Upper lobe of right lung (tissue), 1 donor: ENCODE data around the gene LRRC41. TPM values are rescaled to one million over a fixed set of nuclear protein-coding genes. Genes with fewer than 3 reads are reported as not detected.
"Not testable (repeated sequence)": the region's sequence is repeated elsewhere in the genome, so short reads cannot be mapped to it uniquely, and the experiment has no call there.

Experiments
- ATAC-seq: fragments of 200-7000 bp; cut with Tn5 transposase; one replicate; pipeline ENCODE4 v1.9.1; 2020; ENCODE audit warnings: mild to moderate bottlenecking, moderate library complexity
- DNase-seq: peaks from one replicate; pipeline ENCODE4 v3.0.0-alpha.2; 2020
- H3K27ac ChIP-seq: fragments of 200-600 bp; one replicate; pipeline ENCODE4 v1.8.0; 2022
- H3K27me3 ChIP-seq: fragments of 200-600 bp; one replicate; pipeline ENCODE4 v1.8.0; 2022; ENCODE audit warnings: mild to moderate bottlenecking
- H3K36me3 ChIP-seq: fragments of 200-600 bp; one replicate; pipeline ENCODE4 v1.8.0; 2022
- H3K4me1 ChIP-seq: fragments of 200-600 bp; one replicate; pipeline ENCODE4 v1.8.0; 2022
- H3K4me3 ChIP-seq: fragments of 200-600 bp; one replicate; pipeline ENCODE4 v1.8.0; 2022; ENCODE audit warnings: mild to moderate bottlenecking
- H3K9me3 ChIP-seq: fragments of 200-600 bp; one replicate; pipeline ENCODE4 v1.8.0; 2022
- intact Hi-C: fragments of 100-400 bp; cut with DNase I; formaldehyde crosslinking; loops from one replicate; pipeline ENCODE4 v1.11.0; 2022
- total RNA-seq: library from RNA; stranded (reverse); fragmentation: NEBNext Ultra II Directional; extraction: Animal tissue kit (Norgen Biotek cat#: 25700); gene quantifications from one replicate; pipeline ENCODE4 v1.2.1, GENCODE V29; 2021
- TF ChIP-seq, protein P1 (sequence below): fragments of 200-600 bp; IDR thresholded peaks from one replicate; pipeline ENCODE4 v1.8.0; 2022; ENCODE audit warnings: antibody characterized with exemption
- donor health status: DM: no; HTN: yes; CAD: no; lungs with severe emphysema.

LRRC41 gene
- total RNA-seq, 1 donor from 2014 or later, result 53.6 TPM

DNA sequence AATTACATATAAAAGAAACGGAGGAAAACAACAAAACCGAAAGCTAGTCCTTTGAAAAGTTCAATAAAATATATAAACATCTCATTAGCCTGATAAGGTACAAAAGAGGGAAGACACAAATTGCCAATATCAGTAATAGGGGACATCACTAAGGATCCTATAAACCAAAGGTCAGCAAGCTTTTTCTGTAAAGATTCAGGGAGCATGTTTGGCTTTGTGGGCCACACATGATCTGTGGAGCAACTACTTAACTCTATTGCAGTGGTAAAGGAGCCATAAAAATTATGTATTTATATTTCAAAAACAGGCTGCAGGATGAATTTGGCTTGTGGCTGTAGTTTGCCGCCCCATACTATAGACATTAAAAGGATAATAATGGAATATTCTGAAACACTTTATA is 31.7 kb upstream of the LRRC41 start:
- peaks cover 5% of the 10 kb centered on the region for H3K4me1 ChIP-seq
- ATAC-seq (no peak), DNase-seq (no peak)
- H3K27ac ChIP-seq, result no peak overlapping the region
- intact Hi-C loops, result no loop called here
- H3K9me3 ChIP-seq, result no peaks in the 10 kb centered on the region
- TF ChIP-seq, protein P1, sequence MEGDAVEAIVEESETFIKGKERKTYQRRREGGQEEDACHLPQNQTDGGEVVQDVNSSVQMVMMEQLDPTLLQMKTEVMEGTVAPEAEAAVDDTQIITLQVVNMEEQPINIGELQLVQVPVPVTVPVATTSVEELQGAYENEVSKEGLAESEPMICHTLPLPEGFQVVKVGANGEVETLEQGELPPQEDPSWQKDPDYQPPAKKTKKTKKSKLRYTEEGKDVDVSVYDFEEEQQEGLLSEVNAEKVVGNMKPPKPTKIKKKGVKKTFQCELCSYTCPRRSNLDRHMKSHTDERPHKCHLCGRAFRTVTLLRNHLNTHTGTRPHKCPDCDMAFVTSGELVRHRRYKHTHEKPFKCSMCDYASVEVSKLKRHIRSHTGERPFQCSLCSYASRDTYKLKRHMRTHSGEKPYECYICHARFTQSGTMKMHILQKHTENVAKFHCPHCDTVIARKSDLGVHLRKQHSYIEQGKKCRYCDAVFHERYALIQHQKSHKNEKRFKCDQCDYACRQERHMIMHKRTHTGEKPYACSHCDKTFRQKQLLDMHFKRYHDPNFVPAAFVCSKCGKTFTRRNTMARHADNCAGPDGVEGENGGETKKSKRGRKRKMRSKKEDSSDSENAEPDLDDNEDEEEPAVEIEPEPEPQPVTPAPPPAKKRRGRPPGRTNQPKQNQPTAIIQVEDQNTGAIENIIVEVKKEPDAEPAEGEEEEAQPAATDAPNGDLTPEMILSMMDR, result no peak
- no peak overlapping the region for H3K4me3 ChIP-seq
- no peaks in the 10 kb centered on the region for H3K27me3 ChIP-seq
- H3K36me3 ChIP-seq, result no peaks in the 10 kb centered on the region

DNA sequence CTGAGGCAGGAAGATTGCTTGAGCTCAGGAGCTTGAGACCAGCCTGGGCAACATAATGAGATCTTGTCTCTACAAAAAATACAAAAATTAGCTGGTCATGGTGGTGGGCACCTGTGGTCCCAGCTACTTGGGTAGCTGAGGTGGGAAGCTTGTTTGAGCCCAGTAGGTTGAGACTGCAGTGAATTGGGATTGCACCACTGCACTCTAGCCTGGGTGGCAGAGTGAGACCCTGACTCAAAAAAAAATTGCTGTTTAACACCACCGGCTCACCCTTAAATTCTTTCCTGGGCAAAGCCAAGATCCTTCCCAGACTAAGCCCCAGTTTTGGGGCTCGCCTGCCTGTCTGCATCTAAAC is 30.6 kb upstream of the LRRC41 start:
- DNase-seq, result no peak
- Histone ChIP-seq H3K9me3 (no peaks in the 10 kb centered on the region), H3K4me3 (no peak overlapping the region), H3K36me3 (no peaks in the 10 kb centered on the region), H3K4me1 (no peaks in the 10 kb centered on the region), H3K27me3 (no peaks in the 10 kb centered on the region), H3K27ac (no peak overlapping the region)
- TF ChIP-seq, protein P1, result no peak
- no peak for ATAC-seq
- intact Hi-C loops, result no loop called here

GRCh38 chr1:46333300-46334029 is 30.0 kb upstream of the LRRC41 start:
- Histone ChIP-seq H3K4me1 (no peaks in the 10 kb centered on the region), H3K4me3 (no peak overlapping the region), H3K27ac (no peak overlapping the region), H3K27me3 (no peaks in the 10 kb centered on the region), H3K36me3 (no peaks in the 10 kb centered on the region), H3K9me3 (no peaks in the 10 kb centered on the region)
- DNase-seq (peak; percentile 19), ATAC-seq (peak; percentile 85)
- TF ChIP-seq, protein P1, result peak; percentile 21
- intact Hi-C loops, result no loop called here

DNA sequence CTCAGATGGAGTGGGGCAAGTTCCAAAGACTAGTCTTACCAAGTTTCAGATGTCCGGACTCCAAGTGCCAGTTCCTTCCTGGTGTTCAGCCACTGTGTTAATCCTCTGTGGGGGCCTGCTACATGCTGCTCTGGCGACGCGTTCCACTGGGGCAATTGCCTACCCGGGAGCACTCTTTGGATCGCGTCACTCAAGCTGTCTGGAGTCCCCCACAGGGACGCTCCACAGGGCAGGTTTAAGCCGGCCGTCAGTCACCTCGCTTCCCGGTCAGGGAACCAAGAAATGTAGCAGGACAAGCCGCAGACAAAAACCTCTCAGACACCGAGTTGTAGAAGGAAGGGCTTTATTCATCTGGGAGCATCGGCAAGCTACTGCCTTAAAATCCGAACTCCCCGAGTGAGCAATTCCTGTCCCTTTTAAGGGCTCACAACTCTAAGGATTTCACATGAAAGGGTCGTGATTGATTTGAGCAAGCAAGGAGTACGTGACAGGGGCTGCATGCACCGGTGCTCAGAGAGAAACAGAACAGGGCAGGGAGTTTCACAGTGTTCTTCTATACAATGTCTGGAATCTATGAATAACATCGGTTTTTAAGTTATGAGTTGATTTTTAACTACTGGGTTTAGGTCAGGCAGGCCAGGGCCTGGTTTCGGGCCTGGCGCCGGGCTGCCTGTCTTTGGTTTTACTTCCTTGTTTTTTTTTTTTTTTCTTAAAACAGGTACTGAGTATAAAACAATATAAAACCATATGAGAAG is 28.5 kb upstream of the LRRC41 start:
- DNase-seq, result peak; percentile 46
- H3K27ac ChIP-seq, H3K36me3 ChIP-seq, H3K4me3 ChIP-seq, ATAC-seq, H3K27me3 ChIP-seq, H3K9me3 ChIP-seq, intact Hi-C loops, H3K4me1 ChIP-seq: not testable (repeated sequence)

GRCh38 chr1:46330381-46330780 is 27.0 kb upstream of the LRRC41 start:
- H3K27ac ChIP-seq, H3K4me1 ChIP-seq, H3K36me3 ChIP-seq, H3K27me3 ChIP-seq, H3K4me3 ChIP-seq, H3K9me3 ChIP-seq, DNase-seq, intact Hi-C loops, ATAC-seq: not testable (repeated sequence)

- intact Hi-C loops, H3K9me3 ChIP-seq, H3K27me3 ChIP-seq, ATAC-seq, H3K27ac ChIP-seq, H3K36me3 ChIP-seq, H3K4me3 ChIP-seq, H3K4me1 ChIP-seq, DNase-seq: not testable (repeated sequence)
These were observed 26.4 kb upstream of the LRRC41 start for GRCh38 chr1:46329807-46330206.

DNA sequence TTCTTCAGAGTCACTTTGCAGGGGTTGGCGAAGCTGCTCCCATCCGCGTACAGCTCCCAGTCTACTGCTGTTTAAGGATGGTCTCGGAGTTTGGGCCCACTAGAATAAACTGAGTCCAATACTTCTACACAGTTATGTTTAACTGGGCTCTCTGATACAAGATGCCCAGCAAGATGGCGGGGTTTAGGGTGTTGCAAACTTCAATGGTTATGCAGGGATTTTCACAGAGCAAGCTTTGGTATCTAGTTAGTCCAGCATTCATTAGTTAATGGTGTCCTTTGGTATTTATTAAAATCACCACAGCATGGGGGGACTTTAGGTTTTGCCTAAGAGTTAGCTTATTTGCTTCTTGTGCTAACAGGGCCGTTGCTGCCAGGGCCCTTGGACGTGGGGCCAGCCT is 24.8 kb upstream of the LRRC41 start:
- ATAC-seq, H3K4me1 ChIP-seq, H3K27ac ChIP-seq, H3K4me3 ChIP-seq, H3K9me3 ChIP-seq, DNase-seq, H3K27me3 ChIP-seq, H3K36me3 ChIP-seq, intact Hi-C loops: not testable (repeated sequence)

DNA sequence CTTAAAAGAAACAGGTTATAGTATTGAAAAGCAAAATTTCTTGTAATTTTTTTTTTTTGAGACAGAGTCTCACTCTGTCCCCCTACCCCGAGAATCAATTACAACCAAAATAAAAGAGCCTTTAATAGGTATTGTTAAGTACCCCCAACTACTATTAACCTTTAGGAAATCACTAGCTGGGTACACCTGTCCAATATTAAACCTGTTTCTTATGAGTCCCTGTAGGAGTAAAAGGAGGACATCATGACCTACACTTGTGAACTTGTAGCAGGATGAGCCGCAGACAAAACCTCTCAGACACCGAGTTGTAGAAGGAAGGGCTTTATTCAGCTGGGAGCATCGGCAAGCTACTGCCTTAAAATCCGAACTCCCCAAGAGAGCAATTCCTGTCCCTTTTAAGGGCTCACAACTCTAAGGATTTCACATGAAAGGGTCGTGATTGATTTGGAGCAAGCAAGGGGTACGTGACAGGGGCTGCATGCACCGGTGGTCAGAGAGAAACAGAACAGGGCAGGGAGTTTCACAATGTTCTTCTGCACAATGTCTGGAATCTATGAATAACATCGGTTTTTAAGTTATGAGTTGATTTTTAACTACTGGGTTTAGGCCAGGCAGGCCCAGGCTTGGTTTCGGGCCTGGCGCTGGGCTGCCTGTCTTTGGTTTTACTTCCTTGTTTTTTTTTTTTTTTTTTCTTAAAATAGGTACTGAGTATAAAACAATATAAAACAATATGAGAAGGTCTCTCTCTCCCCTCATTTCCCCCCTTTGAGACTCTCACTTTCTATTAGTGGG is 22.1 kb upstream of the LRRC41 start:
- H3K27ac ChIP-seq, intact Hi-C loops, H3K4me3 ChIP-seq, ATAC-seq, DNase-seq, H3K4me1 ChIP-seq, H3K27me3 ChIP-seq, H3K36me3 ChIP-seq, H3K9me3 ChIP-seq: not testable (repeated sequence)

GRCh38 chr1:46322191-46322590 is 18.8 kb upstream of the LRRC41 start:
- H3K9me3 ChIP-seq, H3K36me3 ChIP-seq, H3K27ac ChIP-seq, intact Hi-C loops, DNase-seq, H3K4me1 ChIP-seq, H3K27me3 ChIP-seq, H3K4me3 ChIP-seq, ATAC-seq: not testable (repeated sequence)

- ATAC-seq, H3K9me3 ChIP-seq, intact Hi-C loops, H3K4me1 ChIP-seq, H3K4me3 ChIP-seq, H3K27me3 ChIP-seq, H3K27ac ChIP-seq, DNase-seq: not testable (repeated sequence)
- peaks cover 25% of the 10 kb centered on the region for H3K36me3 ChIP-seq
These were observed 16.8 kb upstream of the LRRC41 start for GRCh38 chr1:46319960-46320914.
